ENCODE results near the gene TXNRD2. TPM values are rescaled to one million over a fixed set of nuclear protein-coding genes. Genes with fewer than 3 reads are reported as not detected.

Gene TXNRD2
- total RNA-seq, 1 donor from 2014 or later: 23.5 TPM

GRCh38 chr22:19959043-19959586 lies 17.5 kb upstream of the TXNRD2 start:
- peaks cover 7% of the 10 kb centered on the region for H3K4me1 Mint-ChIP-seq
- intact Hi-C loops (cut with micrococcal nuclease): no loop called here
- DNase-seq: no peak

DNA sequence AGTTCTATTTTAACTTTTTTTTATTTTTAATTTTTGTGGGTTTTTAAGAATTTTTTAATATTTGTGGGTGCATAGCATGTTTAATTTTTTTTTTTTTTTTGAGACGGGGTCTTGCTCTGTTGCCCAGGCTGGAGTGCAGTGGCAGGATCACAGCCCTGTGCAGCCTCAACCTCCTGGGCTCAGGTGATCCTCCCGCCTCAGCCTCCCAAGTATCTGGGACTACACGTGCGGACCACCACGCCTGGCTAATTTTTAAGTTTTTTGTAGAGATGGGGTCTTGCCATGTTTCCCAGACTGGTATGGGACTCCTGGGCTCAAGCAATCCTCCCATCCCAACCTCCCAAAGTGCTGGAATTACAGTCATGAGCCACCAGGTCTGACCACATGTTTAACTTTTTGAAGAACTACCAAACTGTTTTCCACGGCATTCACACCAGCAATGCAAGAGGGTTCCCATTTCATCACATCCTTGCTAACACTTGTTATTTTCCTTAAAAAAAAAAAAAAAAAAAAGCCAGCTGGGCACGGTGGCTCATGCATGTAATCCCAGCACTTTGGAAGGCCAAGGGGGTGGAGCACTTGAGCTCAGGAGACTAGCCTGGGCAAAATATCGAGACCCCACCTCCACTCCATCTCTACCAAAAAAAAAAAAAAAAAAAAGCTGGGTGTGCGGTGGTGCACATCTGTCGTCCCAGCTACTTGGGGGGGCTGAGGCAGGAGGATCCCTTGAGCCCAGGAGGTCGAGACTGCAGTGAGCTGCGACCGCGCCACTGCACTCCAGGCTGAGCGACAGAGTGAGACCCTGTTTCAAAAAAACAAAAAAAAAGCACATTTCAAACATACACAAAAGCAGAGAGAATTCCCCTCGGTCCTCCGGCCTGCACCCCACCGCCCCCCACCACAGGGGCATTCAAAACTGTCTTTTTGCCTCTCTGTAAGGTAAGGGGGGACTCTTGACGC lies 16.7 kb upstream of the TXNRD2 start:
- no peak for DNase-seq
- peaks cover 7% of the 10 kb centered on the region for H3K4me1 Mint-ChIP-seq
- no peak overlapping the region for H3K4me3 Mint-ChIP-seq
- intact Hi-C loops (cut with micrococcal nuclease): no loop called here
- H3K36me3 Mint-ChIP-seq (ENCODE audit: low read depth): no peaks in the 10 kb centered on the region
- H3K9me3 Mint-ChIP-seq: no peaks in the 10 kb centered on the region
- no peak overlapping the region for H3K27ac Mint-ChIP-seq
- no peaks in the 10 kb centered on the region for H3K27me3 Mint-ChIP-seq

More at GRCh38 chr22:19959043-19959586, 17.5 kb upstream of the TXNRD2 start:
- Mint-ChIP-seq H3K27ac (no peak overlapping the region), H3K27me3 (no peaks in the 10 kb centered on the region), H3K4me3 (no peak overlapping the region), H3K9me3 (no peaks in the 10 kb centered on the region), H3K36me3 (ENCODE audit: low read depth) (peaks cover 2% of the 10 kb centered on the region)

DNA sequence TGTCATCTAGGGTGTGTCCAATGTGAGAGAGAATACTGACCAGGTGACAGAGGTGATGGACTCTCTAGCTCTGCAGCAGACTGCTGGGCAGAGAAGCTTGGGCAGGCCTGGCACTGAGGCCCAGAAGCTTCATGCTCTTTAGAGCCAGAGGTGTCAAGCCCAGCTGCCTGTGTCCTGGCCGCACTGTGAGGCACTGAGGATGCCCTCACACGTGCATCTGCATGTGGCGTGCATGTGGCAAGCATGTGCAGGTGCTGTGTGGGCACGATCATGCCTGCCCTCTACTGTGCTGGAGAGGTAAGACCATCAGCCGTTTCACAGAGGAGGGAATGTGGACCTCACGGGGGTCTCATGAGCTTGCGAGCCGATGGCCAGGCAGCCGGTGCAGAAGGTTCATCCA lies 15.8 kb upstream of the TXNRD2 start:
- H3K27me3 Mint-ChIP-seq: no peaks in the 10 kb centered on the region
- no peak overlapping the region for H3K4me3 Mint-ChIP-seq
- no peaks in the 10 kb centered on the region for H3K9me3 Mint-ChIP-seq
- intact Hi-C loops (cut with micrococcal nuclease): no loop called here
- H3K4me1 Mint-ChIP-seq: peaks cover 7% of the 10 kb centered on the region
- no peak for DNase-seq
- no peaks in the 10 kb centered on the region for H3K36me3 Mint-ChIP-seq (ENCODE audit: low read depth)
- no peak overlapping the region for H3K27ac Mint-ChIP-seq

DNA sequence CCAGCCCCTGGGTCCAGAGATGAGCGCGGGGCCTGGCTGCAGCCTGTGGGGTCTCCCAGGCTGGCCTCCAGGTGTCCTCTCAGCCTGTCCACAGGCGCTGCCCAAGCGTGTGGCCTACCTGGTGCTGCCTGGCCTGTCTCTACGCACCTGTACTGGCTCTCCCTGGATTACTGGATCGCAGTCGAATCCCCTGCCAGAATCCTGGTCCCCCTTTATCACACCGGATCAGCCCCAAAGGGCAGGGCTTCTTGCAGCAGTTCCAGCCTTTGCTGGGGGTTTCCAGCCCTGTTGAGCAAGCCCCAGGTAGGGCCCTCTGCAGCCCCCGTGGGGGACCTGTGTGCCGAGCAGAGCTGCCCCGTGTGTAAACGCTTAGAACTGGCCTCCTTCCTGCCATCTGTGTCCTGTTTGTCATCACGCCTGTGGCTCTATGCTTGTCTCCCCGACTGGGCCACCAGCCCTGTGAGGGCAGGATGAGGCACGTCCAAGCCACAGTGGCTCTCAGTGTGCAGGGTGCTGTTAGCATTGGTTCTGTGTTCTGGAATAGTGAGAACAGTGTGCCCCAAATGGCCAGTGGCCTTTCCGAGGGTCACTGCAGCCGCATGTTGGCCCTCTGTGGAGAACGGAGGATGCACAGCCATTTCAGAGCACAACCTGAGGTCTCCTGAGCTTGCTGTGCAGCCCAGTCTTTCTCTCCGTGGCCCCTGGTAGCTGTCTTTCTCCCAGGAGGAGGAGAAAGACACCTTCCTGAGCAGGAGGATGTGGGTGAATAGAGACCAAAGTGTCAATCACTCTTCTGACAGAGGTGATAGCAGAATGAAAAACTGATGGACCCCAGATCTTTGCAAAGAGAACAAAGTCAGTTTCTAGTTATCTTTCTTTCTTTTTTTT lies 13.9 kb upstream of the TXNRD2 start:
- Mint-ChIP-seq H3K27me3 (no peaks in the 10 kb centered on the region), H3K36me3 (ENCODE audit: low read depth) (peaks cover 10% of the 10 kb centered on the region), H3K4me3 (no peak overlapping the region), H3K9me3 (no peaks in the 10 kb centered on the region), H3K4me1 (peaks cover 7% of the 10 kb centered on the region), H3K27ac (peak overlapping the region; percentile 48)
- DNase-seq: no peak
- intact Hi-C loops (cut with micrococcal nuclease): no loop called here

- no peaks in the 10 kb centered on the region for H3K27me3 Mint-ChIP-seq
- H3K4me3 Mint-ChIP-seq: no peak overlapping the region
- peaks cover 19% of the 10 kb centered on the region for H3K36me3 Mint-ChIP-seq (ENCODE audit: low read depth)
- H3K4me1 Mint-ChIP-seq: peaks cover 13% of the 10 kb centered on the region
- intact Hi-C loops (cut with micrococcal nuclease): no loop called here
- no peak for DNase-seq
- H3K27ac Mint-ChIP-seq: peak overlapping the region; percentile 7
- no peaks in the 10 kb centered on the region for H3K9me3 Mint-ChIP-seq
Observed at GRCh38 chr22:19951346-19951745, 9.7 kb upstream of the TXNRD2 start.

- H3K9me3 Mint-ChIP-seq: no peaks in the 10 kb centered on the region
- no peak overlapping the region for H3K4me3 Mint-ChIP-seq
- no peak overlapping the region for H3K27ac Mint-ChIP-seq
- intact Hi-C loops (cut with micrococcal nuclease): no loop called here
- H3K27me3 Mint-ChIP-seq: no peaks in the 10 kb centered on the region
- peaks cover 16% of the 10 kb centered on the region for H3K4me1 Mint-ChIP-seq
- DNase-seq: no peak
- H3K36me3 Mint-ChIP-seq (ENCODE audit: low read depth): peaks cover 24% of the 10 kb centered on the region
Observed at GRCh38 chr22:19948057-19948760, 6.6 kb upstream of the TXNRD2 start.

DNA sequence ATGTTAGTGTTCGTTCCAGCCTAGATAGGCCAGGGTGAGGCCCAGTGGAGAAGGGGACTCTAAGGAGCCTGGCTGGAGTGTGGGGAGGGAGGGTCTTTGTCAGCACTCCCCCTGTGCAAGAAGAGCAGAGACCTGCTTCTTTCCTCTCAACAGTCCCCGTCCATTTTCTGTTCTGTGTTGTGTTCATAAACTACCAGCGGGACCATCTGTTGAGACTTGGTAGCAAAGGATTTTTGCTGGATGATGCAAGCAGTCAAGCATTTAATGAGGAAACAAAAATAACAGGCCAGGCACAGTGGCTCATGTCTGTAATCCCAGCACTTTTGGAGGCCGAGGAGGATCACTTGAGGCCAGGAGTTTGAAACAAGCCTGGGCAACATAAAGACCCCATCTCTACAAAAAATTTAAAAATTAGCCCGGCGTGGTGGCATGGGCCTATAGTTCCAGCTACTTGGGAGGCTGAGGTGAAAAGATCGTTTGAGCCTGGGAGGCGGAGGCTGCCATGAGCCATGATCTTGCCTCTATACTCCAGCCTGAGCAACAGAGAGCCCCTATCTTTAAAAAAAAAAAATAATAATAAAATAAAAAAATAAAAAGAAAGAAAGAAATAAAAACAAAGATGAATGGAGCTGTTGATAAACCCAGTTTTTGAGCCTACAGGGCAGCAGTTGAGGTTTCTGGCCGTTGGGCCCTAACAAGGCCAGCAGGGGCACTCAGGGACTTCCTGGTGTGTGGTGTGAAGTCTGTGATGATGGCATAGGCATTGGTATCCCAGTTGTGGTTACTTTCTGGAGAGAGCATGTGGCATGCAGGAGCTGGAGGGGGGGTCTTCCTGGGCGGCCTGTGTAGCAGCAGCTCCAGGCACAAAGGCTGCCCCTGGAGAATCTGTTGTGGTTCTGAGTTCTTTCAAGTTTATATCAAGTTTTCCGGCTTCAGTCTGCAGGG lies 1.7 kb upstream of the TXNRD2 start:
- DNase-seq: no peak
- H3K4me3 Mint-ChIP-seq: peak overlapping the region; percentile 97
- peaks cover 12% of the 10 kb centered on the region for H3K36me3 Mint-ChIP-seq (ENCODE audit: low read depth)
- no peaks in the 10 kb centered on the region for H3K9me3 Mint-ChIP-seq
- no peaks in the 10 kb centered on the region for H3K27me3 Mint-ChIP-seq
- intact Hi-C loops (cut with micrococcal nuclease): no loop called here
- peaks cover 33% of the 10 kb centered on the region for H3K4me1 Mint-ChIP-seq
- H3K27ac Mint-ChIP-seq: peak overlapping the region; percentile 90

- peak overlapping the region; percentile 97 for H3K4me3 Mint-ChIP-seq
- peaks cover 13% of the 10 kb centered on the region for H3K36me3 Mint-ChIP-seq (ENCODE audit: low read depth)
Observed at GRCh38 chr22:19942157-19943081, 801 bp upstream of the TXNRD2 start.

GRCh38 chr22:19940536-19941364 lies 868 bp downstream of the TXNRD2 start:
- H3K4me1 Mint-ChIP-seq: peaks cover 25% of the 10 kb centered on the region
- H3K9me3 Mint-ChIP-seq: peaks cover 6% of the 10 kb centered on the region
- no peaks in the 10 kb centered on the region for H3K27me3 Mint-ChIP-seq
- H3K36me3 Mint-ChIP-seq (ENCODE audit: low read depth): peaks cover 22% of the 10 kb centered on the region
- peak overlapping the region; percentile 79 for H3K27ac Mint-ChIP-seq
- H3K4me3 Mint-ChIP-seq: peak overlapping the region; percentile 97
- intact Hi-C loops (cut with micrococcal nuclease): loop anchor here (1.0 kb wide), 1 partner anchor 85 kb away; no protein-coding TSS in a partner anchor
- DNase-seq: no peak

More at GRCh38 chr22:19942157-19943081, 801 bp upstream of the TXNRD2 start:
- DNase-seq: peak; percentile 71
- peaks cover 31% of the 10 kb centered on the region for H3K4me1 Mint-ChIP-seq
- intact Hi-C loops (cut with micrococcal nuclease): no loop called here
- H3K27me3 Mint-ChIP-seq: no peaks in the 10 kb centered on the region
- no peaks in the 10 kb centered on the region for H3K9me3 Mint-ChIP-seq
- peak overlapping the region; percentile 90 for H3K27ac Mint-ChIP-seq

DNA sequence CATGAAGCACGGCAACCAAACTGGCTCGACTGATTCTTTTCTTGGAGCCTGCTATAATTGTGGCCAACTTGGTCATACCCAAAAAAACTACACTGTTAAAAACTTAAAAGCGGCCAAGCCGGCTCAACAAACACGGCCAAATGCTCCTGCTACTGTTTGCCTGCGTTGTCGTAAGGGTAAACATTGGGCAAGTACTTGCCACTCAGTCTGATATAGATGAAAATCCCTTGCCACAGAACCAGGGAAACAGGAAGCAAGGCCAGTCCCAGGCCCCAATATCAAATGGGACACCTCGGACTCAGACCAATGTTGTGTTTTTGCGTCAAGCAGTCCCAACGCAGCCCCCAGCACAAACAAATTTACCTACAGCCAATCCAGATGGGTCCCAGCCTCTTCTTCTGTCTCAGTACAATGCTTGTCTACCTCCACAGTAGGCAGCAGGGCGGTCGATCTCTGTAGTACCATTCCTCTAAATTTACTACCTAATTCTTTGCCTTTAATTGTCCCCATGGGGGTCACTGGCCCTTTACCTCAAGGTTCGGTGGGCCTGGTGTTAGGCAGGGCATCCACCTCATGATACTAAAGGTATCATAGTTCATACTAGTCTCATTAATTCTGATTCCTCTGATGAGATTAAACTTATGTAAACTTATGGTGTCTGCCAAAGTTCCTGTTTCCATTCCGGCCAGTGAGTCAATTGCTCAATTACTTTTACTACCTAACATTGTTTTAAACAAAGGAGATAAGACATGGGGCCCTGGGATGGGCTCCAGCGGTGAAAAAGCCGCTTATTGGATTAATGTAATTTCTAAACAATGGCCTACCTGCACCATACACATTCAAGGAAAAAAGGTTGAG lies 3.8 kb downstream of the TXNRD2 start:
- H3K36me3 Mint-ChIP-seq (ENCODE audit: low read depth): peaks cover 22% of the 10 kb centered on the region
- no peak for DNase-seq
- no peaks in the 10 kb centered on the region for H3K27me3 Mint-ChIP-seq
- peaks cover 14% of the 10 kb centered on the region for H3K4me1 Mint-ChIP-seq
- H3K4me3 Mint-ChIP-seq: no peak overlapping the region
- intact Hi-C loops (cut with micrococcal nuclease): no loop called here
- H3K27ac Mint-ChIP-seq: no peak overlapping the region
- H3K9me3 Mint-ChIP-seq: peaks cover 6% of the 10 kb centered on the region

All from activated CD4-positive, alpha-beta T cell treated with anti-CD3 and anti-CD28 coated beads, Interleukin-2, amount 10 ng/mL, durations not matched to agents 24 days and 14 days (primary cell).